GM23338 (cell line): Measurements from ENCODE around the gene C18orf32. TPM values are rescaled to one million over a fixed set of nuclear protein-coding genes. Genes with fewer than 3 reads are reported as not detected.

Experiments
- ATAC-seq: fragments of 200-7000 bp; cut with Tn5 transposase; 3 replicates; pipeline ENCODE4 v1.9.1; 2020
- DNase-seq: peaks from one replicate; pipeline ENCODE4 v3.0.0-alpha.2; 2015; ENCODE audit warnings: low spot score
- H2AFZ ChIP-seq: fragments of 200-600 bp; sonication (generic); 2 replicates; pipeline ENCODE4 v1.8.0; 2016; ENCODE audit warnings: antibody characterized with exemption, mild to moderate bottlenecking, moderate library complexity
- H3F3A ChIP-seq: fragments of 200-600 bp; sonication (generic); replicated peaks from 2 replicates; pipeline ENCODE4 v1.8.0; 2017; ENCODE audit warnings: antibody characterized with exemption, mixed run types, low read depth
- H3K27ac ChIP-seq: fragments of 200-600 bp; sonication (generic); 2 replicates; pipeline ENCODE4 v1.6.1; 2016; ENCODE audit warnings: low read depth
- H3K27me3 ChIP-seq: fragments of 200-600 bp; sonication (generic); 2 replicates; pipeline ENCODE4 v1.8.0; 2016; ENCODE audit warnings: mild to moderate bottlenecking, mixed run types, moderate library complexity; ENCODE audit not compliant: insufficient read depth
- H3K36me3 ChIP-seq: fragments of 200-600 bp; sonication (generic); 2 replicates; pipeline ENCODE4 v1.8.0; 2016; ENCODE audit warnings: mild to moderate bottlenecking; ENCODE audit not compliant: insufficient read depth
- H3K4me1 ChIP-seq: fragments of 200-600 bp; sonication (generic); 2 replicates; pipeline ENCODE4 v1.8.0; 2016; ENCODE audit warnings: mild to moderate bottlenecking, moderate library complexity; ENCODE audit not compliant: insufficient read depth
- H3K4me2 ChIP-seq: fragments of 200-600 bp; sonication (generic); 2 replicates; pipeline ENCODE4 v1.7.1; 2017; ENCODE audit warnings: mixed run types
- H3K4me3 ChIP-seq: fragments of 200-600 bp; sonication (generic); 2 replicates; pipeline ENCODE4 v1.6.1; 2016; ENCODE audit warnings: mixed run types
- H3K79me2 ChIP-seq: fragments of 200-600 bp; sonication (generic); replicated peaks from 2 replicates; pipeline ENCODE4 v1.8.0; 2017; ENCODE audit warnings: mild to moderate bottlenecking; ENCODE audit not compliant: insufficient read depth
- H3K9me2 ChIP-seq: fragments of 200-600 bp; sonication (generic); 2 replicates; pipeline ENCODE4 v1.8.0; 2017; ENCODE audit not compliant: insufficient read depth
- H4K20me1 ChIP-seq: fragments of 200-600 bp; sonication (generic); replicated peaks from 2 replicates; pipeline ENCODE4 v1.8.0; 2017; ENCODE audit warnings: mild to moderate bottlenecking; ENCODE audit not compliant: insufficient read depth
- H3K27ac Mint-ChIP-seq: 2 replicates; pipeline ENCODE4 v1.8.0; 2020; ENCODE audit warnings: inconsistent platforms, mild to moderate bottlenecking, moderate library complexity, mixed read lengths
- H3K27me3 Mint-ChIP-seq: 3 replicates; pipeline ENCODE4 v1.8.0; 2022; ENCODE audit warnings: low read depth, mild to moderate bottlenecking, moderate library complexity, mixed read lengths, inconsistent platforms; ENCODE audit not compliant: insufficient read depth, poor library complexity
- H3K36me3 Mint-ChIP-seq: 3 replicates; pipeline ENCODE4 v1.8.0; 2021; ENCODE audit warnings: low read depth, mild to moderate bottlenecking, inconsistent platforms, moderate library complexity, mixed read lengths
- H3K4me1 Mint-ChIP-seq: 3 replicates; pipeline ENCODE4 v1.8.0; 2020; ENCODE audit warnings: mild to moderate bottlenecking, inconsistent platforms, mixed read lengths
- H3K4me3 Mint-ChIP-seq: 3 replicates; pipeline ENCODE4 v1.8.0; 2021; ENCODE audit warnings: moderate library complexity, mild to moderate bottlenecking, inconsistent platforms, mixed read lengths
- H3K9me3 Mint-ChIP-seq: 3 replicates; pipeline ENCODE4 v1.8.0; 2020; ENCODE audit warnings: moderate library complexity, mild to moderate bottlenecking, inconsistent platforms, mixed read lengths
- CREB1 ChIP-seq: fragments of 250-450 bp; sonication (Bioruptor Pico); IDR thresholded peaks from 2 replicates; pipeline ENCODE4 v1.5.0; 2020; ENCODE audit warnings: low read depth, mild to moderate bottlenecking, moderate library complexity
- CTCF ChIP-seq, 2 experiments: fragments of 200-600 bp in 1 of 2; sonication (generic) in 1 of 2; conservative IDR thresholded peaks; 2 replicates each; pipeline versions ENCODE4 v1.5.1 to v1.6.1; 2016 to 2017; ENCODE audit warnings: antibody characterized with exemption in 2 of 2, low read depth in 2 of 2, mild to moderate bottlenecking in 2 of 2, moderate library complexity in 1 of 2
- ETS1 ChIP-seq: IDR thresholded peaks from 2 replicates; pipeline ENCODE4 v1.6.1; 2016; ENCODE audit warnings: antibody characterized with exemption
- EZH2 ChIP-seq: fragments of 200-600 bp; sonication (generic); IDR thresholded peaks from one replicate; pipeline ENCODE4 v1.8.0; 2017; ENCODE audit warnings: antibody characterized with exemption, mild to moderate bottlenecking, low read depth; ENCODE audit not compliant: unreplicated experiment
- EZH2phosphoT487 ChIP-seq: fragments of 200-600 bp; sonication (generic); IDR thresholded peaks from one replicate; pipeline ENCODE4 v1.8.1; 2018; ENCODE audit warnings: antibody characterized with exemption; ENCODE audit not compliant: unreplicated experiment
- JUNB ChIP-seq: IDR thresholded peaks from one replicate; pipeline ENCODE4 v1.6.1; 2016; ENCODE audit warnings: antibody characterized with exemption; ENCODE audit not compliant: unreplicated experiment
- NANOG ChIP-seq: IDR thresholded peaks from 2 replicates; pipeline ENCODE4 v1.6.1; 2016; ENCODE audit warnings: antibody characterized with exemption, borderline replicate concordance
- POLR2AphosphoS5 ChIP-seq: IDR thresholded peaks from 2 replicates; pipeline ENCODE4 v1.6.1; 2016; ENCODE audit warnings: antibody characterized with exemption, low read depth
- REST ChIP-seq: IDR thresholded peaks from one replicate; pipeline ENCODE4 v1.6.1; 2018; ENCODE audit warnings: antibody characterized with exemption; ENCODE audit not compliant: unreplicated experiment
- STAT1 ChIP-seq: IDR thresholded peaks from one replicate; pipeline ENCODE4 v1.6.1; 2016; ENCODE audit warnings: antibody characterized with exemption; ENCODE audit not compliant: unreplicated experiment
- ZNF114 ChIP-seq: fragments of 250-450 bp; sonication (Bioruptor Pico); IDR thresholded peaks from 2 replicates; pipeline ENCODE4 v1.5.0; 2020; ENCODE audit warnings: mild to moderate bottlenecking, moderate library complexity
- ZNF331 ChIP-seq: fragments of 250-450 bp; sonication (Bioruptor Pico); IDR thresholded peaks from 2 replicates; pipeline ENCODE4 v1.5.0; 2020; ENCODE audit warnings: low read depth, mild to moderate bottlenecking, moderate library complexity
- ZNF462 ChIP-seq: fragments of 250-450 bp; sonication (Bioruptor Pico); IDR thresholded peaks from 2 replicates; pipeline ENCODE4 v1.5.0; 2020; ENCODE audit warnings: mild to moderate bottlenecking, moderate library complexity
- polyA plus RNA-seq: library from polyadenylated mRNA; unstranded; fragments of >200 nt; fragmentation: Nextera tagmentation; extraction: Ambion mirVana; gene quantifications from 2 replicates; pipeline ENCODE4 v1.2.1, GENCODE V29; 2016
- total RNA-seq: library from RNA; depleted of rRNA; stranded (reverse); fragments of >200 nt; shearing (Covaris generic); gene quantifications from 2 replicates; pipeline ENCODE4 v1.2.3, GENCODE V29; 2014

The C18orf32 gene
- total and polyA plus RNA-seq, 2 experiments from 2014 or later, result 25.3 to 72.4 TPM

GRCh38 chr18:49444581-49444980 is 42.5 kb downstream of the C18orf32 start:
- H3K36me3 ChIP-seq, result peaks cover 12% of the 10 kb centered on the region; the same call in 1 of the 2 replicates
- H3K4me3 ChIP-seq, result no peak overlapping the region
- Mint-ChIP-seq H3K9me3 (peaks cover 17% of the 10 kb centered on the region), H3K27ac (no peak overlapping the region), H3K36me3 (peaks cover 24% of the 10 kb centered on the region), H3K4me3 (no peak overlapping the region), H3K4me1 (no peaks in the 10 kb centered on the region), H3K27me3 (peaks cover 7% of the 10 kb centered on the region)
- H3K9me2 ChIP-seq, result 0 out of 2 replicates have a peak, but pooled peaks cover 3% of the 10 kb centered on the region
- H3K4me1 ChIP-seq, result no peaks in the 10 kb centered on the region
- H3K27me3 ChIP-seq, result no peaks in the 10 kb centered on the region
- H2AFZ ChIP-seq, result no peak overlapping the region
- peaks cover 25% of the 10 kb centered on the region for H3K79me2 ChIP-seq
- no peak overlapping the region for H3K4me2 ChIP-seq
- ATAC-seq, result no peak
- H3F3A ChIP-seq, result peaks cover 6% of the 10 kb centered on the region; the same call in 1 of the 2 replicates
- no peak for TF ChIP-seq EZH2
- TF ChIP-seq CREB1, result no peak
- no peak for TF ChIP-seq JUNB
- no peak for TF ChIP-seq ZNF114
- TF ChIP-seq CTCF (conservative IDR thresholded peaks at IDR 0.05; ENCODE audit: low read depth in 2 of 2), result no peak
- TF ChIP-seq REST, result no peak
- TF ChIP-seq ZNF462 (CRISPR knock-in tag), result no peak
- no peak for TF ChIP-seq POLR2AphosphoS5
- TF ChIP-seq STAT1, result no peak
- TF ChIP-seq ZNF331 (CRISPR knock-in tag), result no peak
- no peak for TF ChIP-seq EZH2phosphoT487
- no peak for TF ChIP-seq NANOG
- TF ChIP-seq ETS1, result no peak
- no peak for DNase-seq
- no peak overlapping the region for H3K27ac ChIP-seq
- H4K20me1 ChIP-seq, result peaks cover 6% of the 10 kb centered on the region; the same call in 1 of the 2 replicates
